Hair follicle dermal papilla cell (primary cell): ENCODE measurements around the gene SLC10A4. TPM values are rescaled to one million over a fixed set of nuclear protein-coding genes. Genes with fewer than 3 reads are reported as not detected.

ENCODE experiments used
- total RNA-seq: library from RNA; depleted of rRNA; stranded (reverse); fragments of >200 nt; gene quantifications from 2 replicates; pipeline ENCODE4 v1.2.3, GENCODE V29; 2012

The SLC10A4 gene, protein sequence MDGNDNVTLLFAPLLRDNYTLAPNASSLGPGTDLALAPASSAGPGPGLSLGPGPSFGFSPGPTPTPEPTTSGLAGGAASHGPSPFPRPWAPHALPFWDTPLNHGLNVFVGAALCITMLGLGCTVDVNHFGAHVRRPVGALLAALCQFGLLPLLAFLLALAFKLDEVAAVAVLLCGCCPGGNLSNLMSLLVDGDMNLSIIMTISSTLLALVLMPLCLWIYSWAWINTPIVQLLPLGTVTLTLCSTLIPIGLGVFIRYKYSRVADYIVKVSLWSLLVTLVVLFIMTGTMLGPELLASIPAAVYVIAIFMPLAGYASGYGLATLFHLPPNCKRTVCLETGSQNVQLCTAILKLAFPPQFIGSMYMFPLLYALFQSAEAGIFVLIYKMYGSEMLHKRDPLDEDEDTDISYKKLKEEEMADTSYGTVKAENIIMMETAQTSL
- total RNA-seq, result not detected in 2 replicates

DNA sequence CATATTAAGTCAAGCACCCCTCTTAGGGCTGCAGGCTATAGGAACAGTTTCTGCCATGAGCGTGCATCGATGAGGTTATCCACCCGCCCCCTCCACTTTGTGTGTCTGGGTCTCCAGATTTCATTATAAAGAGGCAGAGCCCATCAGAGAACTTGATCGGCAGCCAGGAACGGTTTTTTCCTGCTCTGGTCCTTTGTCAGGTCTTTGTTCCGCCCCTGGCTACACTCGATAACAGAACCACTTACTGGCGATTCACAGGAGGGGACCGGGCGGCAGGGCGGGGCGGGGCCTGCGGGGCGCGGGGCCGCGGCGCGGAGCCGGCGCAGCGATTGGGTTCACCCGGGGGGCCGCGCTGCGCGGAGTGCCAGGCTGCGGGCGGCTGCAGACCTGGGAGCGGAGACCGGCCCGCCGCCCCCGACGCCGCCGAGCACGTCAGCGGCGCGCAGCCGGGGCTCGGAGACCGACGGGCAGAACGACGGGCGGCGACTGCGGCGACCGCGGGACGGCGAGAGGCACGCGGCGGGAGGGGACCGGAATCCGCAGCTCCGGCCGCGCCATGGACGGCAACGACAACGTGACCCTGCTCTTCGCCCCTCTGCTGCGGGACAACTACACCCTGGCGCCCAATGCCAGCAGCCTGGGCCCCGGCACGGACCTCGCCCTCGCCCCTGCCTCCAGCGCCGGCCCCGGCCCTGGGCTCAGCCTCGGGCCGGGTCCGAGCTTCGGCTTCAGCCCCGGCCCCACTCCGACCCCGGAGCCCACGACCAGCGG, at the start of gene SLC10A4:
TSS of gene SLC10A4 (plus strand) at position 338 of the 771 bp plus-strand sequence. CDS start at position 557, 219 bp downstream.

DNA sequence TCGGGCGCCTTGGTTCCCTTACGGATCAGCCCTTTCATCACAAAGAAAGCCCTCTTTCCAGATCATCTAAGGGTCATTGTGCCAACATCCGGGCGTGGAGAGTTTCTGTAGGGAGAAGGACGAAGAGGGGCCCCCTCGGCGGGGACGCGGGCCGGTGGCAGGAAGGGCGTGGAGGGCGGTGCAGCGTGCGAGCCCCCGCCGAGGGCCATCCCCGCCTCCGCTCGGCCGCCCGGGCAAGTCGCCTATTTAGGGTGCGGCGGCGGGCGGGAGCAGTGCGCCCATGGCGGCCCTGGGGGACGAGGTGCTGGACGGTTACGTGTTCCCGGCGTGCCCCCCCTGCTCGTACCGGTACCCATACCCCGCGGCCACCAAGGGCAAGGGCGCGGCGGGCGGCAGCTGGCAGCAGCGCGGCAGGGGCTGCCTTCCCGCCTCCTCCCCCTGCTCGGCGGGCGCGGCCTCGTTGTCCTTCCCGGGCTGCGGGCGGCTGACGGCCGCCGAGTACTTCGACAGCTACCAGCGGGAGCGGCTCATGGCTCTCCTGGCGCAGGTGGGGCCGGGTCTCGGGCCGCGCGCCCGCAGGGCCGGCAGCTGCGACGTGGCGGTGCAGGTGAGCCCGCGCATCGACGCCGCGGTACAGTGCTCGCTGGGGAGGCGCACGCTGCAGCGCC, 7.0 kb downstream of the SLC10A4 start, which contains the start of gene ZAR1:
TSS of gene ZAR1 (plus strand) at position 241 of the 668 bp plus-strand sequence. CDS start at position 281, 40 bp downstream.

Other genes starting within 250 kb of the SLC10A4 start
- 1.6 and 2.4 TPM in 2 replicates for gene TEC, start 213.5 kb upstream of the SLC10A4 start, total RNA-seq
- 71.3 and 97.4 TPM in 2 replicates for gene SLAIN2, start 141.8 kb upstream of the SLC10A4 start, total RNA-seq
- gene ZAR1, start 6.9 kb downstream of the SLC10A4 start, total RNA-seq, result not detected in 2 replicates